Activated T-helper 2 cell treated with anti-CD3 and anti-CD28 coated beads, Interferon-gamma antibody, Interleukin-2, Interleukin-4, amounts not matched to agents 10 μg/mL and 5 μg/mL and 100 μg/mL, durations not matched to agents 14 hours and 24 hours and 36 hours (primary cell): ENCODE results near the gene SNRNP40. TPM values are rescaled to one million over a fixed set of nuclear protein-coding genes. Genes with fewer than 3 reads are reported as not detected.

Experiments used
- DNase-seq: peaks from one replicate; pipeline ENCODE4 v3.0.0; 2021; ENCODE audit warnings: low spot score
- H3K27ac Mint-ChIP-seq: one replicate; pipeline ENCODE4 v1.8.0; 2021; ENCODE audit warnings: mixed read lengths
- H3K27me3 Mint-ChIP-seq: one replicate; pipeline ENCODE4 v1.8.0; 2021; ENCODE audit warnings: low read depth, mixed read lengths
- H3K36me3 Mint-ChIP-seq: one replicate; pipeline ENCODE4 v1.8.0; 2021; ENCODE audit warnings: low read depth, mixed read lengths
- H3K4me1 Mint-ChIP-seq: one replicate; pipeline ENCODE4 v1.8.0; 2021; ENCODE audit warnings: low read depth, mixed read lengths
- H3K4me3 Mint-ChIP-seq: one replicate; pipeline ENCODE4 v1.8.0; 2021; ENCODE audit warnings: low read depth, mild to moderate bottlenecking, moderate library complexity, mixed read lengths
- H3K9me3 Mint-ChIP-seq: one replicate; pipeline ENCODE4 v1.8.0; 2021; ENCODE audit warnings: mixed read lengths
- intact Hi-C: fragments of 100-400 bp; cut with micrococcal nuclease; formaldehyde crosslinking; loops from one replicate; pipeline ENCODE4 v1.15.1; 2023
- total RNA-seq: library from RNA; stranded (reverse); gene quantifications from 2 replicates; pipeline ENCODE4 v1.2.3, GENCODE V29; 2022

SNRNP40 gene
- total RNA-seq = 115 and 116 TPM in 2 replicates

- Mint-ChIP-seq H3K4me3 (no peak within 1 kb of the TSS), H3K27me3 (no peaks in the 10 kb centered on the region), H3K4me1 (peaks cover 23% of the 10 kb centered on the region), H3K9me3 (no peaks in the 10 kb centered on the region), H3K27ac (no peak within 1 kb of the TSS), H3K36me3 (peaks cover 34% of the 10 kb centered on the region)
- intact Hi-C loops = loop anchor here (1.0 kb wide), 1 partner anchor 231 kb away; the partner anchor contains the start of gene PUM1
- peak; percentile 94 for DNase-seq
Measured at GRCh38 chr1:31296486-31297276, at the start of gene SNRNP40, which contains the start of gene ZCCHC17. Gene SNRNP40, minus strand, starts transcription at chr1:31296788. Its CDS starts 37 bp downstream, at chr1:31296751. Gene ZCCHC17, plus strand, starts transcription at chr1:31297032. Its CDS starts 13,067 bp downstream, at chr1:31310099.

DNA sequence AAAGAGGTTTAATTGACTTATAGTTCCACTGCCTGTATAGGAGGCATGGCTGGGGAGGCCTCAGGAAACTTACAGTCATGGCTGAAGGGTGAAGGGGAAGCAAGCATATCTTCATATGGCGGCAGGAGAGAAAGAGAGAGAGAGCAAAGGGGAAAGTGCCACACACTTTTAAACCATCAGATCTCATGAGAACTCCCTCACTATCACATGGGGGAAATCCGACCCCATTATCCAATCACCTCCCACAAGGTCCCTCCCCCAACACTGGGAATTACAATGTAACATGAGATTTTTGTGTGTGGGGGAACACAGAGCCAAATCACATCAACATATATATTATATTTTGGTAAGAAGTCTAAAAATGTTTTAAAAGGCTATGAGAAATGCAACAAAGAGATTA, 49.0 kb upstream of the SNRNP40 start:
- peaks cover 16% of the 10 kb centered on the region for H3K36me3 Mint-ChIP-seq
- no peak for DNase-seq
- no peaks in the 10 kb centered on the region for H3K9me3 Mint-ChIP-seq
- H3K4me1 Mint-ChIP-seq = no peaks in the 10 kb centered on the region
- no peak overlapping the region for H3K27ac Mint-ChIP-seq
- intact Hi-C loops = no loop called here
- H3K27me3 Mint-ChIP-seq = no peaks in the 10 kb centered on the region
- no peak overlapping the region for H3K4me3 Mint-ChIP-seq

DNA sequence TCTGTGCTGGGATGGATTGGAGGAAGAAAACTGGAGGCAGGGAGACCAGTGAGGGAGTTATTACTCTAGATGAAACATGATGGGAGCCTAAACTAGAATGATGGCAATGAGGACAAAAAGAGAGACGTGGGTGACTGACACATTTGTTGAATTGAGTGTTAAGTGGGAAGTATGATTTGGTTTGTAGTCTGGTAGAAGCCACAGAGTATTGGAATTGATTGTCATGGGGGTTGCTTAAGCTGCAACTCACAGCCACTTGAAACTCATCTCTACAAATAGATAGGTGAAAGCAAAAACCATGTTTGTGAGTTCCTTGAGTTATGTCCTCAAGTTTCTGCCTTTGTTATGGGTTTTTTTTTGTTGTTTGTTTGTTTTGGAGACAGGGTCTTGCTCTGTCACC, 47.9 kb upstream of the SNRNP40 start:
- Mint-ChIP-seq H3K4me1 (no peaks in the 10 kb centered on the region), H3K4me3 (no peak overlapping the region), H3K36me3 (peaks cover 21% of the 10 kb centered on the region), H3K27me3 (no peaks in the 10 kb centered on the region), H3K9me3 (no peaks in the 10 kb centered on the region), H3K27ac (no peak overlapping the region)
- DNase-seq = no peak
- intact Hi-C loops = no loop called here

DNA sequence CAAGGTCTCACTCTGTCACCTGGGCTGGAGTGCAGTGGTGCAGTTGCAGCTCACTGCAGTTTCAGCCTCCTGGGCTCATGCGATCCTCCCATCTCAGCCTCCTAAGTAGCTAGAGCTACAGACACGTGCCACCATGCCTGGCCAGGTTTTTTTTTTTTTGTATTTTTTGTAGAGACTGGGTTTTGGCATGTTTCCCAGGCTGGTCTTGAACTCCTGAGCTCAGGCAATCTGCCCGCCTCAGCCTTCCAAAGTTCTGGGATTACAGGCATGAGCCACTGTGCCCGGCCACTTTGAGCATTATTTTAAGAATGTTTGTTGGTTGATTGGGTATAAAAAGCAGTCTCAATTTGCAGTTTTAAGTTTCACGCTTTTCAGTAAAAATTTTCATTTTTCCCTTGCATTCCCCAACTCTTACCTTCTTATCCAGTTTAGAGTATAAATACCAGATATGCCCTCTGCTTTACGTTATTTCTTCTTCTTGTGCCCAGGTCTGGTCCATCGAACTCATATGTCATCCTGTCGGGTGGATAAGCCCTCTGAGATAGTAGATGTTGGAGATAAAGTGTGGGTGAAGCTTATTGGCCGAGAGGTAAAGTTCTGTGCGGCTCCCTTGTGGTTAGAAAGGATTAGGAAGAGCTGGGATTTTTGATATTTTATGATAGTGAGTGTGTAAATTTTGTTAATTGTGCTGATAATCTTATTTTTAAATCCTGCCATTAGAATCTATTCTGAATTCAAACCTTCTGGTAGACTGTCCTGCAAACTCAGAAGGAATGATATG, 40.3 kb upstream of the SNRNP40 start:
- Mint-ChIP-seq H3K36me3 (peaks cover 15% of the 10 kb centered on the region), H3K9me3 (no peaks in the 10 kb centered on the region), H3K4me1 (no peaks in the 10 kb centered on the region), H3K27me3 (no peaks in the 10 kb centered on the region), H3K27ac (no peak overlapping the region), H3K4me3 (no peak overlapping the region)
- intact Hi-C loops = loop anchor here (5.0 kb wide), 1 partner anchor 155 kb away; no protein-coding TSS in a partner anchor
- DNase-seq = no peak

DNA sequence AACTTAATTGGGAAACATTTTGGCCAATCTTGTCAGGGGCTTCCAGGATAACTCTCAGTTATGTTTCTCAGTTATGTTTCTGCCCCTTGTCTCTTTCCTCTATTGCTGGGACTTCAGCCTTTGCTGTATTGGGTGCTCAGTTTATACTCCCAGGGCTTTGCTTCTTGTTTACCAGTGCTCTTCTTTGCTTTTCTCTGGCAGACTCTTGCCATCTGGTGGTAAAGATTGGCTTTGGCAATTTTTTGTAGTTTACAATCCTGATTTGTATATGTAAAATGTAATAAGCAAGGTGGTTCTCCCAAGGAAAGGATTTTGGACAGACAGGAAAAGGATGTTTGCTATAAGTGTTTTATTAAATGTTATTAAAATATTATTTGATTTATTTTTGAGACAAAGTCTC, 38.4 kb upstream of the SNRNP40 start:
- Mint-ChIP-seq H3K27me3 (no peaks in the 10 kb centered on the region), H3K4me3 (no peak overlapping the region), H3K9me3 (no peaks in the 10 kb centered on the region), H3K36me3 (peaks cover 16% of the 10 kb centered on the region), H3K4me1 (no peaks in the 10 kb centered on the region), H3K27ac (no peak overlapping the region)
- intact Hi-C loops = loop anchor here (5.0 kb wide), 1 partner anchor 153 kb away; no protein-coding TSS in a partner anchor
- no peak for DNase-seq

DNA sequence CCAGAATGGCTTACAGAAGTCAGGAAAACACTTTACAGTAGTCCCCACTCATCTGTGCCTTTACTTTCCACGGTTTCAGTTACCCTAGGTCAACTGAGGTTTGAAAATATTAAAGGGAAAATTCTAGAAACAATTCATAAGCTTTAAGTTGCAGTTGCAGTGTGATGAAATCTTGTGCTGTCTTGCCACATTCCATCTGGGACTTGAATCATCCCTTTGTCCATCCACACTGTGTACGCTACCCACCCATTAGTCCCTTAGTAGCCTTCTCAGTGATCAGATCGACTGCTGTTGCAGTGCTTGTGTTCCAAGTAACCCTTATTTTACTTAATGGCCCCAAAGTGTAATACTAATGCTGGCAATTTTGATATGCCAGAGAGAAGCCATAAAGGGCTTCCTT, 30.8 kb upstream of the SNRNP40 start:
- Mint-ChIP-seq H3K27me3 (no peaks in the 10 kb centered on the region), H3K36me3 (peaks cover 10% of the 10 kb centered on the region), H3K27ac (no peak overlapping the region), H3K4me1 (no peaks in the 10 kb centered on the region), H3K4me3 (no peak overlapping the region), H3K9me3 (no peaks in the 10 kb centered on the region)
- intact Hi-C loops = no loop called here
- no peak for DNase-seq

DNA sequence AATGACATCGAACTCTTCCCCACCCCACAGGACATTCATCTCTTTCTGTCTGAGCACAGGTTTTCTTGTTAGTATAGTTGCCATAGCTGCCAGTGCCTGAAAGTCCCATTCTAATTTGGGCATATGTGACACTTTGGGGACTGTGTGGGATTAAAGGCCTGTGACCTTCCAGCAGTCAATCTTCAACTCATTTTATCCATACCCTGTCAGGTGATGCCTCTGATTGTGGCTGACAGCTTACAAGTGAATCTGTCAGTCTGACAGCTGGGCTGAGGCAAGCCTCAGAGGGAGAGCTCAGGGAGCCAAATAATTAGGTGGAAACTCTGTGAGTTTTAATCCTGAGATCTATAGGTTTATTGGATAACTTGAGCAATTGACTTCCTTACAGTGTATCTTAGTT, 29.9 kb upstream of the SNRNP40 start:
- no peak overlapping the region for H3K4me3 Mint-ChIP-seq
- peaks cover 15% of the 10 kb centered on the region for H3K36me3 Mint-ChIP-seq
- no peaks in the 10 kb centered on the region for H3K4me1 Mint-ChIP-seq
- DNase-seq = no peak
- H3K27me3 Mint-ChIP-seq = no peaks in the 10 kb centered on the region
- H3K27ac Mint-ChIP-seq = no peak overlapping the region
- H3K9me3 Mint-ChIP-seq = no peaks in the 10 kb centered on the region
- intact Hi-C loops = no loop called here

- Mint-ChIP-seq H3K9me3 (no peaks in the 10 kb centered on the region), H3K4me1 (no peaks in the 10 kb centered on the region), H3K4me3 (no peak overlapping the region), H3K27me3 (no peaks in the 10 kb centered on the region), H3K36me3 (peaks cover 24% of the 10 kb centered on the region), H3K27ac (no peak overlapping the region)
- intact Hi-C loops = no loop called here
- no peak for DNase-seq
Measured at GRCh38 chr1:31324992-31325391, 28.4 kb upstream of the SNRNP40 start.

- Mint-ChIP-seq H3K27me3 (no peaks in the 10 kb centered on the region), H3K4me1 (no peaks in the 10 kb centered on the region), H3K27ac (no peak overlapping the region), H3K4me3 (no peak overlapping the region), H3K36me3 (peaks cover 30% of the 10 kb centered on the region), H3K9me3 (no peaks in the 10 kb centered on the region)
- no peak for DNase-seq
- intact Hi-C loops = no loop called here
Measured at GRCh38 chr1:31324093-31324492, 27.5 kb upstream of the SNRNP40 start.

GRCh38 chr1:31318146-31318545, 21.6 kb upstream of the SNRNP40 start:
- Mint-ChIP-seq H3K27me3 (no peaks in the 10 kb centered on the region), H3K36me3 (peaks cover 61% of the 10 kb centered on the region)
- intact Hi-C loops = no loop called here

DNA sequence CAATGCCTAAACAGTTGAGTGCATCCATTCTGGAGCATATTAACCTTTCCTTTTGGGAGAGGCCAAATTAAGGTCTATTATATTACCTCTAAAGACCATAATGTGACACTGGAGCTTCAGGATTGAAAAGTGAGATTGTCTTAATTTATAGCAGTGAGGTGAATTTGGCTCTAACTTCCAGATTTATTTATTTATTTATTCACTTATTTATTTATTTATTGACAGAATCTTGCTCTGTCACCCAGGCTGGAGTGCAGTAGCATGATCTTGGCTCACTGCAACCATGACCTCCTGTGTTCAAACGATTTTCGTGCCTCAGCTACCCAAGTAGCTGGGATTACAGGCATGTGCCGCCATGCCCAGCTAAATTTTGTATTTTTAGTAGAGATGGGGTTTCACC, 19.3 kb upstream of the SNRNP40 start:
- Mint-ChIP-seq H3K36me3 (peaks cover 57% of the 10 kb centered on the region), H3K27ac (no peak overlapping the region), H3K27me3 (no peaks in the 10 kb centered on the region), H3K9me3 (no peaks in the 10 kb centered on the region), H3K4me1 (no peaks in the 10 kb centered on the region), H3K4me3 (no peak overlapping the region)
- no peak for DNase-seq
- intact Hi-C loops = no loop called here

More at GRCh38 chr1:31318146-31318545, 21.6 kb upstream of the SNRNP40 start:
- no peak for DNase-seq
- Mint-ChIP-seq H3K9me3 (no peaks in the 10 kb centered on the region), H3K4me1 (no peaks in the 10 kb centered on the region), H3K4me3 (no peak overlapping the region), H3K27ac (no peak overlapping the region)

- Mint-ChIP-seq H3K4me1 (peaks cover 5% of the 10 kb centered on the region), H3K27ac (no peak overlapping the region), H3K36me3 (peaks cover 41% of the 10 kb centered on the region)
Measured at GRCh38 chr1:31310198-31310597, 13.6 kb upstream of the SNRNP40 start.

GRCh38 chr1:31308036-31308435, 11.4 kb upstream of the SNRNP40 start:
- intact Hi-C loops = no loop called here
- H3K27ac Mint-ChIP-seq = no peak overlapping the region
- no peaks in the 10 kb centered on the region for H3K9me3 Mint-ChIP-seq
- H3K4me1 Mint-ChIP-seq = peaks cover 5% of the 10 kb centered on the region
- DNase-seq = no peak
- H3K27me3 Mint-ChIP-seq = no peaks in the 10 kb centered on the region
- peaks cover 30% of the 10 kb centered on the region for H3K36me3 Mint-ChIP-seq
- H3K4me3 Mint-ChIP-seq = no peak overlapping the region

More at GRCh38 chr1:31310198-31310597, 13.6 kb upstream of the SNRNP40 start:
- Mint-ChIP-seq H3K9me3 (no peaks in the 10 kb centered on the region), H3K4me3 (no peak overlapping the region), H3K27me3 (no peaks in the 10 kb centered on the region)
- intact Hi-C loops = no loop called here
- DNase-seq = no peak
